RWPE1 (cell line): ENCODE data around the gene HOXB6.

Source experiments
- CTCF ChIA-PET: fragments of 350-600 bp; sonication (Branson Sonifier 250); formaldehyde crosslinking; extraction: SDS; loops from one replicate; lab custom pipeline; 2021; lab: Yijun Ruan, JAX
- POLR2A ChIA-PET: fragments of 400-600 bp; formaldehyde crosslinking; extraction: SDS; loops from one replicate; lab custom pipeline; 2020; ENCODE audit warnings: antibody characterized with exemption; ENCODE audit not compliant: low non-redundant PET; lab: Yijun Ruan, JAX
- DNase-seq: peaks from one replicate; pipeline ENCODE4 v3.0.0; 2012; ENCODE audit warnings: low spot score
- H3K27ac ChIP-seq: fragments of 450-650 bp; 2 replicates; pipeline ENCODE4 v1.5.1; 2017
- CTCF ChIP-seq: fragments of 450-650 bp; conservative IDR thresholded peaks from 2 replicates; pipeline ENCODE4 v1.5.1; 2017; ENCODE audit warnings: low read depth, mild to moderate bottlenecking

The HOXB6 gene

GRCh38 chr17:48598736-48599135, 6.0 kb downstream of the HOXB6 start:
- ChIA-PET POLR2A (no interaction called here), CTCF (interaction anchor here (0.6 to 1.1 kb wide), 3 partner anchors 21 to 204 kb away, joined by 3 to 4 read pairs (median 3); no protein-coding TSS in a partner anchor)
- DNase-seq, result no peak
- no peak for TF ChIP-seq CTCF
- no peak overlapping the region for H3K27ac ChIP-seq

- DNase-seq, result no peak
- ChIA-PET POLR2A (no interaction called here), CTCF (interaction anchor here (0.6 to 1.1 kb wide), 3 partner anchors 21 to 203 kb away, joined by 3 to 4 read pairs (median 3); no protein-coding TSS in a partner anchor)
- no peak for TF ChIP-seq CTCF
- H3K27ac ChIP-seq, result peak overlapping the region; percentile 22
Measured at GRCh38 chr17:48597778-48598631, 6.8 kb downstream of the HOXB6 start.

GRCh38 chr17:48597528-48597777, 7.3 kb downstream of the HOXB6 start:
- peak overlapping the region; percentile 22 for H3K27ac ChIP-seq
- POLR2A ChIA-PET, result no interaction called here
- CTCF ChIA-PET, result no interaction called here
- DNase-seq, result no peak
- no peak for TF ChIP-seq CTCF

GRCh38 chr17:48596735-48597527, 7.9 kb downstream of the HOXB6 start:
- peak overlapping the region; percentile 22; the same call in 1 of the 2 replicates for H3K27ac ChIP-seq
- DNase-seq, result no peak
- POLR2A ChIA-PET, result no interaction called here
- CTCF ChIA-PET, result interaction anchor here (0.5 to 0.7 kb wide), 3 partner anchors 14 to 599 kb away, joined by 3 to 9 read pairs (median 3); no protein-coding TSS in a partner anchor
- no peak for TF ChIP-seq CTCF

GRCh38 chr17:48596000-48596734, 8.6 kb downstream of the HOXB6 start:
- no peak for DNase-seq
- CTCF ChIA-PET, result interaction anchor here (0.5 to 0.7 kb wide), 2 partner anchors 13 to 598 kb away, joined by 3 to 9 read pairs; no protein-coding TSS in a partner anchor
- POLR2A ChIA-PET, result no interaction called here
- no peak for TF ChIP-seq CTCF
- no peak overlapping the region for H3K27ac ChIP-seq
